H9 (cell line): ENCODE measurements around the gene TMEM151B. TPM values are rescaled to one million over a fixed set of nuclear protein-coding genes. Genes with fewer than 3 reads are reported as not detected.

ENCODE experiments used
- DNase-seq: peaks from one replicate; pipeline ENCODE4 v3.0.0-alpha.2; 2017
- H2AFZ ChIP-seq: one replicate; pipeline ENCODE4 v1.6.1; 2013; ENCODE audit warnings: mild to moderate bottlenecking, low read length, control low read depth, moderate library complexity
- H2AK5ac ChIP-seq: 2 replicates; pipeline ENCODE4 v1.6.1; 2013; ENCODE audit warnings: low read length, control low read depth, mixed read lengths; ENCODE audit not compliant: insufficient read length
- H2BK120ac ChIP-seq: one replicate; pipeline ENCODE4 v1.6.1; 2013; ENCODE audit warnings: low read depth, mild to moderate bottlenecking, low read length, control low read depth, inconsistent platforms; ENCODE audit not compliant: poor library complexity, severe bottlenecking
- H2BK12ac ChIP-seq: 2 replicates; pipeline ENCODE4 v1.6.1; 2013; ENCODE audit warnings: low read length, control low read depth, mixed read lengths, low read depth; ENCODE audit not compliant: insufficient read length
- H2BK15ac ChIP-seq: 2 replicates; pipeline ENCODE4 v1.6.1; 2013; ENCODE audit warnings: low read depth, low read length, control low read depth
- H2BK20ac ChIP-seq: one replicate; pipeline ENCODE4 v1.6.1; 2013; ENCODE audit warnings: low read depth, mild to moderate bottlenecking, low read length, control low read depth, inconsistent platforms; ENCODE audit not compliant: poor library complexity, severe bottlenecking
- H2BK5ac ChIP-seq: 2 replicates; pipeline ENCODE4 v1.6.1; 2013; ENCODE audit warnings: low read length, control low read depth, mixed read lengths; ENCODE audit not compliant: insufficient read length
- H3K14ac ChIP-seq: 2 replicates; pipeline ENCODE4 v1.6.1; 2013; ENCODE audit warnings: low read length, control low read depth; ENCODE audit not compliant: insufficient read depth
- H3K18ac ChIP-seq: 2 replicates; pipeline ENCODE4 v1.6.1; 2013; ENCODE audit warnings: low read depth, mild to moderate bottlenecking, mixed read lengths, low read length, control low read depth; ENCODE audit not compliant: insufficient read length
- H3K23ac ChIP-seq: 2 replicates; pipeline ENCODE4 v1.6.1; 2013; ENCODE audit warnings: low read length, control low read depth, mixed read lengths, low read depth; ENCODE audit not compliant: insufficient read length
- H3K23me2 ChIP-seq: 2 replicates; pipeline ENCODE4 v1.6.1; 2013; ENCODE audit warnings: low read depth, mild to moderate bottlenecking, mixed read lengths, low read length, control low read depth; ENCODE audit not compliant: insufficient read length, poor library complexity, severe bottlenecking
- H3K27ac ChIP-seq: 2 replicates; pipeline ENCODE4 v1.5.1; 2013; ENCODE audit warnings: low read length, control low read depth, mixed read lengths, low read depth; ENCODE audit not compliant: insufficient read length
- H3K27me3 ChIP-seq: 2 replicates; pipeline ENCODE4 v1.6.1; 2013; ENCODE audit warnings: low read length, control low read depth, inconsistent platforms; ENCODE audit not compliant: insufficient read depth
- H3K4ac ChIP-seq: 2 replicates; pipeline ENCODE4 v1.6.1; 2013; ENCODE audit warnings: low read depth, mild to moderate bottlenecking, control low read depth, inconsistent platforms, low read length, moderate library complexity
- H3K4me1 ChIP-seq: 2 replicates; pipeline ENCODE4 v1.6.1; 2013; ENCODE audit warnings: low read length, control low read depth, inconsistent platforms; ENCODE audit not compliant: insufficient read depth
- H3K4me2 ChIP-seq: 2 replicates; pipeline ENCODE4 v1.6.1; 2013; ENCODE audit warnings: low read length, control low read depth, mixed read lengths; ENCODE audit not compliant: insufficient read length, insufficient read depth
- H3K56ac ChIP-seq: 2 replicates; pipeline ENCODE4 v1.6.1; 2013; ENCODE audit warnings: low read depth, mild to moderate bottlenecking, mixed read lengths, low read length, control low read depth; ENCODE audit not compliant: insufficient read length
- H3K79me1 ChIP-seq: 2 replicates; pipeline ENCODE4 v1.6.1; 2013; ENCODE audit warnings: low read depth, mild to moderate bottlenecking, moderate library complexity, low read length, control low read depth, inconsistent platforms; ENCODE audit not compliant: insufficient read depth, poor library complexity, severe bottlenecking
- H3K79me2 ChIP-seq: 2 replicates; pipeline ENCODE4 v1.6.1; 2013; ENCODE audit warnings: low read length, control low read depth, inconsistent platforms; ENCODE audit not compliant: insufficient read depth
- H3K9ac ChIP-seq: 2 replicates; pipeline ENCODE4 v1.6.1; 2013; ENCODE audit warnings: low read length, control low read depth, mixed read lengths; ENCODE audit not compliant: insufficient read length; ENCODE audit errors: extremely low read depth
- H3K9me3 ChIP-seq: one replicate; pipeline ENCODE4 v1.6.1; 2013; ENCODE audit warnings: low read depth, low read length, inconsistent platforms; ENCODE audit not compliant: control insufficient read depth
- H3T11ph ChIP-seq: one replicate; pipeline ENCODE4 v1.6.1; 2013; ENCODE audit warnings: mild to moderate bottlenecking, low read length, control low read depth, inconsistent platforms
- H4K20me1 ChIP-seq: one replicate; pipeline ENCODE4 v1.6.1; 2013; ENCODE audit not compliant: control insufficient read depth, insufficient read length, insufficient read depth
- H4K5ac ChIP-seq: 2 replicates; pipeline ENCODE4 v1.6.1; 2013; ENCODE audit warnings: low read depth, mild to moderate bottlenecking, mixed read lengths, low read length, control low read depth; ENCODE audit not compliant: insufficient read length
- H4K8ac ChIP-seq: replicated peaks from 2 replicates; pipeline ENCODE4 v1.6.1; 2013; ENCODE audit warnings: low read length, control low read depth, mixed read lengths, low read depth; ENCODE audit not compliant: insufficient read length
- H4K91ac ChIP-seq: 2 replicates; pipeline ENCODE4 v1.6.1; 2013; ENCODE audit warnings: low read depth, mild to moderate bottlenecking, moderate library complexity, mixed read lengths, low read length, control low read depth; ENCODE audit not compliant: insufficient read length
- H3K27ac Mint-ChIP-seq, 3 experiments: 2 replicates in 2 of 3; 3 replicates in 1 of 3; pipeline ENCODE4 v1.8.0; 2020 to 2021; ENCODE audit warnings: mixed read lengths in 3 of 3, mild to moderate bottlenecking in 1 of 3, moderate library complexity in 1 of 3
- H3K27me3 Mint-ChIP-seq: 2 replicates; pipeline ENCODE4 v1.8.0; 2021; ENCODE audit warnings: low read depth, mild to moderate bottlenecking, moderate library complexity, mixed read lengths
- H3K36me3 Mint-ChIP-seq, 3 experiments: 2 replicates in 2 of 3; 3 replicates in 1 of 3; pipeline ENCODE4 v1.8.0; 2020 to 2021; ENCODE audit warnings: low read depth in 3 of 3, mixed read lengths in 3 of 3; ENCODE audit not compliant: insufficient read depth in 1 of 3
- H3K4me1 Mint-ChIP-seq, 2 experiments: 2 replicates each; pipeline ENCODE4 v1.8.0; 2020; ENCODE audit warnings: mixed read lengths in 2 of 2
- H3K4me3 Mint-ChIP-seq, 2 experiments: 2 replicates in 1 of 2; 3 replicates in 1 of 2; pipeline ENCODE4 v1.8.0; 2020 to 2021; ENCODE audit warnings: mild to moderate bottlenecking in 2 of 2, mixed read lengths in 2 of 2, moderate library complexity in 1 of 2
- H3K9me3 Mint-ChIP-seq, 2 experiments: 2 replicates in 1 of 2; 3 replicates in 1 of 2; pipeline ENCODE4 v1.8.0; 2020; ENCODE audit warnings: mild to moderate bottlenecking in 2 of 2, mixed read lengths in 2 of 2, moderate library complexity in 1 of 2
- whole genome bisulfite sequencing: extraction: QIAGEN DNeasy Blood & Tissue Kit; methylation state at CpG from one replicate; pipeline ENCODE4 v1.1.7; 2013; ENCODE audit warnings: missing lambda C conversion rate, low lambda C conversion rate, mixed read lengths; ENCODE audit not compliant: insufficient read length; ENCODE audit errors: extremely low coverage; 5-methylcytosine and 5-hydroxymethylcytosine counted together
- total RNA-seq: library from RNA; stranded (reverse); gene quantifications from 2 replicates; pipeline ENCODE4 v1.2.1, GENCODE V29; 2021
- TF ChIP-seq, protein P1 (sequence below): fragments of 200-600 bp; sonication (generic); conservative IDR thresholded peaks from 3 replicates; pipeline ENCODE4 v1.8.0; 2021; ENCODE audit warnings: antibody characterized with exemption, mild to moderate bottlenecking

Gene TMEM151B
- total RNA-seq, 1 experiment from 2014 or later: 2.4 TPM

DNA sequence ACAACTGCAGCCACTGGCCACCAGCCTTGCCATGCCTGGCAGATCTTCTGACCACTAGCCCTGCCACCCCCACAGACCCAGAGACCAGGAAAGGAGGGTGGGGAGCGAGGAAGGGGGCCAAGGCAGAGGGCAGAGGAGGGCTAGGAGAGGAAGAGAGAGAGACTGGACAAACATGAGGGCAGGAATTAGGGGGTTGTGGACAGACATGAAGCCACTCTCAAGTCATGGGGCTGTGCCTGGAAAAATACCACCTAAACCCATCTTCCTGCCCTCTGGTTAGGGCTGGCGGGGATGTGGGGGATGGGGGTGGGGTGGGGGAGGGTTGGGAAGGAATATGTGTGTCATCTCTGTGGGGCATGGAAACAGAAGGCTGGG, 48.3 kb upstream of the TMEM151B start:
- Histone ChIP-seq H3K14ac (no peak overlapping the region), H3K27me3 (no peaks in the 10 kb centered on the region), H3K79me2 (peaks cover 17% of the 10 kb centered on the region; the same call in 1 of the 2 replicates), H3K79me1 (peaks cover 17% of the 10 kb centered on the region), H3K27ac (no peak overlapping the region), H3K4me1 (peaks cover 24% of the 10 kb centered on the region; the same call in 1 of the 2 replicates), H4K20me1 (peaks cover 2% of the 10 kb centered on the region), H3K4me2 (no peak overlapping the region), H2BK20ac (no peak overlapping the region), H2BK12ac (no peak overlapping the region), H2BK15ac (no peak overlapping the region), H3K9me3 (no peaks in the 10 kb centered on the region), H2BK5ac (no peak overlapping the region), H2BK120ac (no peak overlapping the region), H4K5ac (no peak overlapping the region), H3K9ac (no peak overlapping the region), H3K56ac (no peak overlapping the region), H4K91ac (no peak overlapping the region), H2AFZ (no peak overlapping the region), H3K18ac (no peak overlapping the region), H3K4ac (no peak overlapping the region), H3K23me2 (peaks cover 22% of the 10 kb centered on the region), H3K23ac (no peak overlapping the region), H4K8ac (no peak overlapping the region), H2AK5ac (no peak overlapping the region), H3T11ph (no peak overlapping the region)
- no CpG with 5 or more reads among the region's 2 CpGs for WGBS
- peaks cover 70% of the 10 kb centered on the region in 2 experiments for H3K4me1 Mint-ChIP-seq
- peaks cover 3% of the 10 kb centered on the region for H3K27me3 Mint-ChIP-seq
- H3K4me3 Mint-ChIP-seq: peak overlapping the region in 1 of 2 experiments; percentile 96; a peak in 3 of 5 replicates
- no peaks in the 10 kb centered on the region; a peak in 1 of 5 replicates for H3K9me3 Mint-ChIP-seq
- peak overlapping the region in 1 of 3 experiments; percentile 62; a peak in 2 of 7 replicates for H3K27ac Mint-ChIP-seq
- TF ChIP-seq, protein P1, sequence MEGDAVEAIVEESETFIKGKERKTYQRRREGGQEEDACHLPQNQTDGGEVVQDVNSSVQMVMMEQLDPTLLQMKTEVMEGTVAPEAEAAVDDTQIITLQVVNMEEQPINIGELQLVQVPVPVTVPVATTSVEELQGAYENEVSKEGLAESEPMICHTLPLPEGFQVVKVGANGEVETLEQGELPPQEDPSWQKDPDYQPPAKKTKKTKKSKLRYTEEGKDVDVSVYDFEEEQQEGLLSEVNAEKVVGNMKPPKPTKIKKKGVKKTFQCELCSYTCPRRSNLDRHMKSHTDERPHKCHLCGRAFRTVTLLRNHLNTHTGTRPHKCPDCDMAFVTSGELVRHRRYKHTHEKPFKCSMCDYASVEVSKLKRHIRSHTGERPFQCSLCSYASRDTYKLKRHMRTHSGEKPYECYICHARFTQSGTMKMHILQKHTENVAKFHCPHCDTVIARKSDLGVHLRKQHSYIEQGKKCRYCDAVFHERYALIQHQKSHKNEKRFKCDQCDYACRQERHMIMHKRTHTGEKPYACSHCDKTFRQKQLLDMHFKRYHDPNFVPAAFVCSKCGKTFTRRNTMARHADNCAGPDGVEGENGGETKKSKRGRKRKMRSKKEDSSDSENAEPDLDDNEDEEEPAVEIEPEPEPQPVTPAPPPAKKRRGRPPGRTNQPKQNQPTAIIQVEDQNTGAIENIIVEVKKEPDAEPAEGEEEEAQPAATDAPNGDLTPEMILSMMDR: no peak
- no peak for DNase-seq
- peaks cover 0 to 3% (median 2%) of the 10 kb centered on the region in 3 experiments; a peak in 3 of 7 replicates for H3K36me3 Mint-ChIP-seq
